HG03025 (cell line): ENCODE measurements around the gene RAP1A.
"Not testable (repeated sequence)": the region's sequence is repeated elsewhere in the genome, so short reads cannot be mapped to it uniquely, and the experiment has no call there.

Experiments used
- ATAC-seq: cut with Tn5 transposase; IDR thresholded peaks from one replicate; pipeline ENCODE4 v1.9.1; 2021; ENCODE audit warnings: mild to moderate bottlenecking, moderate library complexity; ENCODE audit not compliant: unreplicated experiment, low FRiP score

Gene RAP1A

GRCh38 chr1:111596499-111596898 is 23.1 kb upstream of the RAP1A start:
- no peak for ATAC-seq

DNA sequence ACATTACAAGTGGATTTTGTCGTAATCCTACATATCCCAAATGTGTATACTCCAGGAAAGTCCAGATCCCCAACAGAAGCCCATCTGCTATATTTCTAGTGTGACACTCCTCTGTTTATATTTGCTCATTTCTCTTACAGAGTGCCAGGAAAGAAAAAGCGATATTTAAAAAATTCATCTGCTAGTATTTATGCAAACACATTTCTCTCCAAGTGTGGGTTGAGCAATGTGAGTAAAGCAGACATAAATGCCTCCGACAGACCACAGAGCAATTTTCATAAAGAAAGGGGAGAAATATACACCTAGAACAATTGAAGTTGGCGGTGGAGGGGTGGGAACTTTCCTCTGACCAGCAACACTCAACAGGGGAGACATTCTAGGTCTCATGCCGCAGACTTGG is 22.2 kb upstream of the RAP1A start:
- ATAC-seq = no peak

GRCh38 chr1:111598544-111598943 is 21.0 kb upstream of the RAP1A start:
- no peak for ATAC-seq

GRCh38 chr1:111599781-111600693 is 19.6 kb upstream of the RAP1A start:
- ATAC-seq = no peak

GRCh38 chr1:111600886-111601386 is 18.7 kb upstream of the RAP1A start:
- peak; percentile 47 for ATAC-seq

DNA sequence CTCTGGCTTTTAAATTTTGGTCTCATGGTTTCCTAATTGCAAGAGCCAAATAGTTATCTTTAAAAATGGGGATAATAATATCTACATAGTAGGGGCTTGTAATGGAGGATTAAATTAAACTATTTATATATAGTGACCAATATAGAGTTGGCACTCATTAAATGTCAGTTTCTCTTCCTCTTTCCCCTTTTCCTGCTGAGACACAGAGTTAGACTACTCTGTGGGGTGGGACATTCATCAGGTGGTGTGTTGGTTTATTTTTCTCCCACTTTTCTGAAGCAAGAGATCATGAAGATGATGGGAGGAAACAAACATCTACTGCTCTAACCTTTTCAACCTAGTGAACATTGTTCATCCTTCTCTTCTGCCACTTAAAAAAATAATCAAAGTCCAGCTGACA is 17.3 kb upstream of the RAP1A start:
- ATAC-seq = no peak

DNA sequence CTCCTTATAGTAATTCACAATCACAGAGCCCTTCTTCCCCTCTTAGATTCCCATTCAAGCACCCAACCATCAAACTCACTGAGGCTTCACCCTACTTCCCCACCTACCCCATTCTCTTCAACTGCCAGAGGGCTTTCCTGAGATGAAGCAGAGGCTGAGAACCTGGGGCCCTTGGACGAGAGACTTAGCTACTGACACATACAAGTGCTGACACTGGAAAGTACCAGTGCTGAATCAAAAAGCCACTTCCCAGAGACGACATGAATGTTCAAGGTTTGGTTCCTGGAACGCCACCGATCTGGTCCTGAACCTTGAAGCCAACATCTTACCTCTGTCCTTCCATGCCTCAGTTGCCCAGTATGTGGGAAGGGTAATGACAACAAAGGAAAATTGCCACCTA is 16.6 kb upstream of the RAP1A start:
- ATAC-seq = no peak

- no peak for ATAC-seq
Observed at GRCh38 chr1:111603979-111604378, 15.6 kb upstream of the RAP1A start.

DNA sequence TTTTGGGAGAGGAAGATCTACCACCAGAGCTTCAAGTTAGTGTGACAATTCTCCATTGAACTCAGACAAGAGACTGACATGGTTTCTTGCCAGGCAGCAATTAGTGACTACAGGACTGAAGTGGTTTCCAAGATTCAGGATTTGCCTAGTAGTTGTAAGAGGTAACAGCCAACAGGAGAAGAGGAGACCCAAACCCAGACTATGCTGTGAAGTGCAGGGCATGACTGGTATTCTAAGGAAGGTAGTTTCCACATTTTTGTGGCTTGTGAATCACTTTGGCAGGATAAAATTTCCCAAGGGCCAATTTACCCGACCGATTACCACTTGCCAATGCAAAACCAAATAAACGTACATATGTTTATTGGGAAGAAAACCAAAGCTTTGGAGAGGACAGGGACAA is 14.7 kb upstream of the RAP1A start:
- no peak for ATAC-seq

DNA sequence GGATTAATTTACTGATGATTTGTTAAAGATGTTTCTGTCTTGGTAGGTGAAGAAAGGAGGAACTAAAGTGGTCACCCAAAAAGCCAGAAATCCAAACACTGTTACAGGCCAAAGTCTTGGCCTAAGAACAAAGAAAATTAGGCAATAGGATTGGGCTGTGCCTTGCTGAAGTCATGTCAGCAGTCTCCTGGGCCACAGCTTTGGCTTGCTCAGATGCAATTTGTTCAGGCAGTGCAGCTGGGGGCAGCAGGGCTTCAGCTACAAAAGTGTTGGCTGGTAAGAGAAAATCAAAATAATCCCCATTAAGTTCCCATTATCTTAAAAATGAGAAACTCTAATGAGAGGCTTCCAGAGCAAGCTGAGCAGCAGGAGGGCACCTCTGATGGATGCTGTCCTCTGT is 14.0 kb upstream of the RAP1A start:
- ATAC-seq = no peak

DNA sequence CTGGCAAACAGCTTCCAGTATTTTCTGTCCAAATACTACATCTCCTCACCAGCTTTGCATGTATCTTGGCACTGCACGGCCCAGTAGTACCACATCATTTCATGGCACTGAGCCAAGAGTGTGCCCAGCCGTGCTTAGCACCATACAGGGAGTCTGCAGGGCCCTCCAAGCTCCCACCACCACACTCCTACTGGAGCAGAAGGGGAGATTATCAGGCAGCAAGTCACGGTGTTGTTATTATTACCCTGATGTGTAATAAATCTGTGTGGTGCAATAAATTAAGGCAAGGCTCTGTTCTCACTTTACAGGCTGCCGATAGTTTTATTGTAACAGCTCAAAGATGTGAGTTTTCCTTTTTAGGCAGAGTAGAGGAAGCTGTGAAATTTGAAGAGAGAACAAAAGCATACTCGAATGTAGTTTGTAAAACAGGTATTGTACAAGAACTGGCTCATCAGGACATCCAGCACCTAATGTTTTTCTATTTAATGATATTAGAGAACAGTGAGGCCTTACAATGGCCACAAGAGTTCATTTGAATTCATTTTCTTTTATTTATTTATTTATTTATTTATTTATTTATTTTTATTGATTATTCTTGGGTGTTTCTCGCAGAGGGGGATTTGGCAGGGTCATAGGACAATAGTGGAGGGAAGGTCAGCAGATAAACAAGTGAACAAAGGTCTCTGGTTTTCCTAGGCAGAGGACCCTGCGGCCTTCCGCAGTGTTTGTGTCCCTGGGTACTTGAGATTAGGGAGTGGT is 13.0 kb upstream of the RAP1A start:
- ATAC-seq = not testable (repeated sequence)

GRCh38 chr1:111608528-111608927 is 11.1 kb upstream of the RAP1A start:
- not testable (repeated sequence) for ATAC-seq

DNA sequence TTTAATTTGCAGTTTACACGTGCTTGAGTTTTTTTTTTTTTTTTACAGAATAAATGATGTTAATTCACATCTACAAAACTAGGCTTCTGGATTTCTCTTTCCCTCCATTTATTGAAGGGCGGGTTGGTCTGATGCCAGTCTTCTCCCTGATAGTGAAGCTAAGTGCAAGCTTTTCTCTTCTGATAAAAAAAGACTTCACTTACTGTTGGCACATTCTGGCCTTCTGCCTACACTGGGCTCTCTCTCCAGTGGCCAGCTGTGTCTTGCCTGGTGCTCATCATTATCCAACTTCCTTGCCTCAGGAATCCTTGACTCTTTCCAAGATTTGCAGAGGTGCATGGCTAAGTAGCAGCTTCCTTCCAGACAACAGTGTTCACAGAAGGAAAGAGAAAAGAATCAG is 7.6 kb upstream of the RAP1A start:
- no peak for ATAC-seq

DNA sequence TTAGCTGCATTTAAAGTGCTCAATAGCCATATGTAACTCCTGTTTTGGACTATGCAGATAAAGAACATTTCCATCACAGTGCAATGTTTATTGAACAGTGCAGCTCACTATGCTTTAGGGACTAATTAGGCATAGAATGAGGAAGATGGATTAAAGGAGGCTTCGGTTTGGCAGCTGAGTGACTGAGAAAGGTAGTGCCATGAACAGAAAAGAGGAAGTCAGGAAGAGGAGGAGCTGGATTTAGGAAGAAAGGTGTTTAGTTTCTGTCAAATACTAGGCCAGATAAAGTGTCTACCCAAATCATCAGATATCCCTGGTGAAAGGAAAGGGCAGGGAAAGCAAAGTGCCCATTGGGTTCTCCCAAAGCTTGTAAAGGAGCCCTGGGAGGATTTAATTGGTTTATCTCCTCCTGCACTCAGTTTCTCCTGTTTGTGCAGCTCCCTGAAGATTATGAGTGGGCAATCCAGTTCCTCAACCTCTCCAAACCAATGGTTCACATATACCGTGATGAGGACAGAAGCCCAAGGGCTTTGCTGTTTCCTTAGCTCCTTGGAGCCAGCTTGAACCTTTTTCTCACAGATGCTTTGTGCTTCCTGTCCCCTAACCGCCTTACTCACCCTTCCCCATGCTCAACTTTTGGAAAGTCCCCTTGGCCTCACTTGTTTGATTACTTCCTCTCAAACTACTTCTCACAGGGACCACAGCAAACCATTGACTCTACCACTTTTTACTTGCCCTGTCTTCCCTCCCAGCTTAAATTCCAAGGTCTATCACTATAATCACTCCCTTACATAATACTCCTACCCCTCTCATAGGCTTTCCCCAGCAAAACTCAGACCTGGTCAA is 3.5 kb upstream of the RAP1A start:
- no peak for ATAC-seq

DNA sequence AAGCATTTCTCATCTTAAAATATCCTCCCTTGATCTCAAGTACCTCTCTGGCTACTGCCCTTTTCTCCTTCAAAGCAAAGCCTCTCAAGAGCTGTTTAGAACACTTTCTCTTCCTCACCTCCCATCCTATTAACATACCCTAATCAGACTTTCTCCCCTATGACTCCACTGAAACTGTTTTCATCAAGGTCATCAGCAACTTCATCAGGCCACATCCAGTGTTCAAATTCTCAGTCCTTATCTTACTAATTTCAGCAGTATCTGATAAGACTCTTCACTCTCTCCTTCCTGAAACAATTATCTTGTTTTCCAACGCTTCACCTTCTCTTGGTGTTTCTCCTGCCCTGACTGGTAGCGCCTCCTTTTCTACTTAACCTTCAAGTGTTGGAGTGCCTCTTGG is 1.5 kb upstream of the RAP1A start:
- no peak for ATAC-seq

- ATAC-seq = peak; percentile 2
Observed at GRCh38 chr1:111618961-111619634, 491 bp upstream of the RAP1A start.

- no peak for ATAC-seq
Observed at GRCh38 chr1:111620441-111620971, 917 bp downstream of the RAP1A start.

DNA sequence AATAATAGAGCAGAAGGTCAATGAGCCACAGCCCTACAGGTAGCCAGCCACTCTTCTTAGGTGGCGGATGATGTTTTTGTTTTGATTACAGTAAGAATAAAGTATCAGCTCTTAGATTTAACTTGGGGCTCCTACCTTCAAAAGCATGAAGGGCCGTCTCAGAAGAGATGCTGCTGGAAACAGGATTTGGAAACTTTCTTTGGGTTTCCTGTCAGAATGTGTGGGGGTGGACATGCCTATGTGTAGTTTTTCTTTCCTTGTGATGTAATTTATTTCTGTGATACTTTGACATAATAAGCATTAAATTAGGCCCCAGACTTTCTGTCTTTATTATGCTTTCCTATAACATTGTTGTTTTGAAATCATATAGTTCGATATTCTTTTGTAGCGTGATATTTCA is 1.5 kb downstream of the RAP1A start:
- no peak for ATAC-seq

DNA sequence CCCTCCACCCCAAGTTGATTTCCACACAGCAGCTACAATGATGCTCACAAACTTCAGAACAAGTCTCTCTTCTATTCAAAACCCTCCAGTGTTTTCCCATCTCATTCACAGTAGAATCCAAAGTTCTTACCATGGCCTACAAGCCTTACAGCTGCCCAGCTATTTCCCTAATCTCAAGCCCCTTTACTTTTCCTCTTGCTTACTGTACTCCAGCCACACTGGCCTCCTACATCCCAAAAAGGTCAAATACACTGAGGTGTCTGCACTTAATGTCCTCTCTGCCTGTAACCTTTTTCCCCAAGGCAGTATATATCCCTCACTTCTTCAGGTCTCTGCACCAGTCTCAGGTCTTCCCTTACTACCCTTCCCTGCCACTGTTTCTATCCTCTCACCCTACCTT is 2.6 kb downstream of the RAP1A start:
- no peak for ATAC-seq

DNA sequence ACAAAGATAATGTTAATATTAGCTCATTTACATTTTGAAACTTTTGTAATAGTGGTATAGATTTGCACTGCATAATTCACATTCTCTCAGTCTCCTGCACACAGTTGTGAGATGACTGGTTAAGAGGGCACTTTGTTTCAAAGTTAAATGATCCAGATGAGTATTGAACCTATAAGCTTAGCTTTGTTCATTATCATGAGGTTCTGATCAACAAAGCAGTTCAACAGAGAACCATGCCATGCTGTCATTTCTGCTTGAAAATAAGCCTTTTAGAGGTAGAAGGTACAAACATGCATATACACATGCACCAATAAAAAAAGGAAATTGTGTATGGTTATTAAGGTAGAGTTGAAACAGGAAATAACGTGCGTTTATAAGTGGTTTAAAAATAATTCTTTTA is 4.8 kb downstream of the RAP1A start:
- no peak for ATAC-seq
